ENCODE data around the gene PGLYRP2. TPM values are rescaled to one million over a fixed set of nuclear protein-coding genes. Genes with fewer than 3 reads are reported as not detected.

The PGLYRP2 gene
- total RNA-seq, 3 donors from 2014 or later: 5.6 to 6.2 TPM; not detected in 1

- no peak for DNase-seq (ENCODE audit: low spot score in 2 of 2)
- TF ChIP-seq CTCF (IDR thresholded peaks at IDR 0.05) (no peak), POLR2A (IDR thresholded peaks at IDR 0.05) (no peak), POLR2AphosphoS5 (IDR thresholded peaks at IDR 0.05) (no peak)
- Histone ChIP-seq H3K36me3 (no peaks in the 10 kb centered on the region), H3K27me3 (no peaks in the 10 kb centered on the region), H3K27ac (no peak overlapping the region), H3K9me3 (no peaks in the 10 kb centered on the region), H3K4me1 (no peaks in the 10 kb centered on the region), H3K4me3 (no peak overlapping the region)
- intact Hi-C loops (cut with DNase I; ENCODE audit: low total_unique reads): no loop called here
These were observed 37.0 kb downstream of the PGLYRP2 start for GRCh38 chr19:15442142-15442920.

GRCh38 chr19:15441317-15441716 is 38.0 kb downstream of the PGLYRP2 start:
- DNase-seq (ENCODE audit: low spot score in 2 of 2): no peak
- no peaks in the 10 kb centered on the region for H3K4me1 ChIP-seq
- no peaks in the 10 kb centered on the region for H3K9me3 ChIP-seq
- H3K4me3 ChIP-seq: no peak overlapping the region
- no peaks in the 10 kb centered on the region for H3K27me3 ChIP-seq
- intact Hi-C loops (cut with DNase I; ENCODE audit: low total_unique reads): no loop called here
- no peaks in the 10 kb centered on the region for H3K36me3 ChIP-seq
- no peak for TF ChIP-seq POLR2AphosphoS5 (IDR thresholded peaks at IDR 0.05)
- no peak for TF ChIP-seq POLR2A (IDR thresholded peaks at IDR 0.05)
- no peak for TF ChIP-seq CTCF (IDR thresholded peaks at IDR 0.05)
- H3K27ac ChIP-seq: no peak overlapping the region

GRCh38 chr19:15439821-15440641 is 39.3 kb downstream of the PGLYRP2 start:
- intact Hi-C loops (cut with DNase I; ENCODE audit: low total_unique reads): no loop called here
- Histone ChIP-seq H3K36me3 (no peaks in the 10 kb centered on the region), H3K27me3 (no peaks in the 10 kb centered on the region), H3K27ac (no peak overlapping the region), H3K4me1 (no peaks in the 10 kb centered on the region), H3K4me3 (no peak overlapping the region), H3K9me3 (no peaks in the 10 kb centered on the region)
- DNase-seq (ENCODE audit: low spot score in 2 of 2): no peak
- TF ChIP-seq CTCF (IDR thresholded peaks at IDR 0.05) (no peak), POLR2AphosphoS5 (IDR thresholded peaks at IDR 0.05) (no peak), POLR2A (IDR thresholded peaks at IDR 0.05) (no peak)

GRCh38 chr19:15439078-15439799 is 40.1 kb downstream of the PGLYRP2 start:
- Histone ChIP-seq H3K27me3 (no peaks in the 10 kb centered on the region), H3K9me3 (no peaks in the 10 kb centered on the region), H3K36me3 (no peaks in the 10 kb centered on the region), H3K4me1 (no peaks in the 10 kb centered on the region), H3K27ac (no peak overlapping the region), H3K4me3 (no peak overlapping the region)
- TF ChIP-seq CTCF (IDR thresholded peaks at IDR 0.05): no peak
- no peak for TF ChIP-seq POLR2AphosphoS5 (IDR thresholded peaks at IDR 0.05)
- TF ChIP-seq POLR2A (IDR thresholded peaks at IDR 0.05): no peak
- no peak for DNase-seq (ENCODE audit: low spot score in 2 of 2)
- intact Hi-C loops (cut with DNase I; ENCODE audit: low total_unique reads): no loop called here
